ENCODE results near the gene DPP6.
"Not testable (repeated sequence)": the region's sequence is repeated elsewhere in the genome, so short reads cannot be mapped to it uniquely, and the experiment has no call there.

DPP6 gene

GRCh38 chr7:154916381-154916780 is 864.2 kb downstream of the DPP6 start:
- no peak for DNase-seq

- no peak for DNase-seq
Observed at GRCh38 chr7:154916856-154917807, 864.9 kb downstream of the DPP6 start.

- DNase-seq, result no peak
Observed at GRCh38 chr7:154917808-154918160, 865.6 kb downstream of the DPP6 start.

GRCh38 chr7:154918266-154918665 is 866.1 kb downstream of the DPP6 start:
- no peak for DNase-seq

- no peak for DNase-seq
Observed at GRCh38 chr7:154918741-154919140, 866.5 kb downstream of the DPP6 start.

- no peak for DNase-seq
Observed at GRCh38 chr7:154919344-154920225, 867.4 kb downstream of the DPP6 start.

GRCh38 chr7:154922472-154922871 is 870.3 kb downstream of the DPP6 start:
- DNase-seq, result not testable (repeated sequence)

GRCh38 chr7:154927624-154928125 is 875.5 kb downstream of the DPP6 start:
- DNase-seq, result peak; percentile 68

GRCh38 chr7:154928136-154929005 is 876.2 kb downstream of the DPP6 start:
- DNase-seq, result peak; percentile 8

GRCh38 chr7:154929006-154929726 is 877.0 kb downstream of the DPP6 start:
- DNase-seq, result no peak

- no peak for DNase-seq
Observed at GRCh38 chr7:154931906-154932305, 879.7 kb downstream of the DPP6 start.

- not testable (repeated sequence) for DNase-seq
Observed at GRCh38 chr7:154934353-154934952, 882.3 kb downstream of the DPP6 start.

GRCh38 chr7:154937837-154938236 is 885.6 kb downstream of the DPP6 start:
- no peak for DNase-seq

- DNase-seq, result no peak
Observed at GRCh38 chr7:154942691-154943090, 890.5 kb downstream of the DPP6 start.
